AG08395 (cell line): ENCODE measurements around the gene HRH3.

Source experiments
- DNase-seq: peaks from one replicate; pipeline ENCODE4 v3.0.0; 2012; ENCODE audit warnings: mixed read lengths, low spot score

The HRH3 gene

DNA sequence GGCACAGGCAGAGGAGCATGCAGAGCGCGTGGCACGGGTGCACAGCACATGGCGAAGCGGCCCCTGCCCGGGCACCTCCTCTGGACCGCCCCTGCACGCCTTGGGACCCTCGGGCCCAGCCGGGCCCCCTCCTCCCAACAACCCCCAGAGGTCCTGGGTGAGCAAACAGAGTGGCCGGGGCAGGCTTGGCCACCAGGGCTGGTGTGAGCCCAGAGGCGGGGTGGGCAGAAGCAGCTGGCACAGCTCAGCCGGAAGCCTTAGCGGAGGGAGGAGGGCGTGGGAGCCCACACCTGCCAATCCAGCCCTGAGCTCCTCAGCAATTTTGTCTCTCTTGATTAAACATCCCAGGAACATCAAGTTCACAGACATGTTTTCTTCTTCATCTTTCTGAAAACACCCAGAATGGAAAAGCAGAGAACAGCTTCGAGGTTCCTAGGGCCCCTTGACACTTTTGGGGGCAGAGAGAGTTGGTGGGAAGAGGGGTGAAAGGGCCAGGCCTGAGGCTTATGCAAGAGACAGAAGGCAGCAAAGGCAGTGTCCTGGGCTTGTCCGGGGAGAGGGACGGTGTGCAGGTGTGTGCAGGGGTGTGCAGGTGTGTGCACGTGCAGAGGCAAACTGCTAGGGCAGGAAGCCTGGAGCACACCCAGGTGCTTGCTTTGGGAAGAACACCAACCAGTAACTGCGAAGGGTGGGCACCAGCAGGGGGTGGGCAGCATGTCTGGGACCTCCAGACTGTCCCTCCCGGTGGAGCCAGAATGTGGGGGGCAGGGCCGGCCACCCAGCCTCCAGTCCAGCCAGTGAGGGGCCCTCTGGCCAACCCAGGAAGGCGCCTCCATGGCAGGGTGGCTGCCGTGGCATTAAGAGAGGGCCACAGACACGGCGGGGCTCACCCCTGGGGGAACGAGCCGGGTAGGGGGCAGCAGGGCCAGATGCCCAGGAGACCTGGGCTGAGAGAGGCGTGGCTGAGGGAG, 4.8 kb downstream of the HRH3 start:
- no peak for DNase-seq

- no peak for DNase-seq
Observed at GRCh38 chr20:62214067-62214466, 6.0 kb downstream of the HRH3 start.

DNA sequence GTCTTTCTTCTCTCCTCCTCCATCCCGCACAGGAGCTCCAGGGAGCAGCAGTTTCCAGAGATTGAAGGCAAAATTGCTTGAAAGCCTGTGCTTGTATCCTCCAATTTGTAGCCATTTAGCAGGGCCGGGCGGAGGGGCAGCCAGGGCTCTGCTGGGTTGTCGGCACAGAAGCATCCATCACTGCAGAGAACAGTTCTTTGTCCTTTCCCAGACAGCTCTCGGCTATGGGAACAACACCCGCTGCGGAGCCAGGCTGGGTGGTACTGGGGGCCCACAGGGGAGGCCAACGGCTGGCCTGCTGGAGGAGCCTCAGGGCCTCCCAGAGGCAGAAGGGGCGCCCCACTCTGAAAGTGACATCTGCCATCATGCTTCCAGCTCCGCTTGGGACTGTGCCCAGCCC, 7.8 kb downstream of the HRH3 start:
- no peak for DNase-seq

GRCh38 chr20:62211769-62212288, 8.2 kb downstream of the HRH3 start:
- no peak for DNase-seq

- no peak for DNase-seq
Observed at GRCh38 chr20:62211216-62211615, 8.9 kb downstream of the HRH3 start.

- DNase-seq, result no peak
Observed at GRCh38 chr20:62210496-62210855, 9.6 kb downstream of the HRH3 start.

GRCh38 chr20:62209850-62210495, 10.1 kb downstream of the HRH3 start:
- no peak for DNase-seq

DNA sequence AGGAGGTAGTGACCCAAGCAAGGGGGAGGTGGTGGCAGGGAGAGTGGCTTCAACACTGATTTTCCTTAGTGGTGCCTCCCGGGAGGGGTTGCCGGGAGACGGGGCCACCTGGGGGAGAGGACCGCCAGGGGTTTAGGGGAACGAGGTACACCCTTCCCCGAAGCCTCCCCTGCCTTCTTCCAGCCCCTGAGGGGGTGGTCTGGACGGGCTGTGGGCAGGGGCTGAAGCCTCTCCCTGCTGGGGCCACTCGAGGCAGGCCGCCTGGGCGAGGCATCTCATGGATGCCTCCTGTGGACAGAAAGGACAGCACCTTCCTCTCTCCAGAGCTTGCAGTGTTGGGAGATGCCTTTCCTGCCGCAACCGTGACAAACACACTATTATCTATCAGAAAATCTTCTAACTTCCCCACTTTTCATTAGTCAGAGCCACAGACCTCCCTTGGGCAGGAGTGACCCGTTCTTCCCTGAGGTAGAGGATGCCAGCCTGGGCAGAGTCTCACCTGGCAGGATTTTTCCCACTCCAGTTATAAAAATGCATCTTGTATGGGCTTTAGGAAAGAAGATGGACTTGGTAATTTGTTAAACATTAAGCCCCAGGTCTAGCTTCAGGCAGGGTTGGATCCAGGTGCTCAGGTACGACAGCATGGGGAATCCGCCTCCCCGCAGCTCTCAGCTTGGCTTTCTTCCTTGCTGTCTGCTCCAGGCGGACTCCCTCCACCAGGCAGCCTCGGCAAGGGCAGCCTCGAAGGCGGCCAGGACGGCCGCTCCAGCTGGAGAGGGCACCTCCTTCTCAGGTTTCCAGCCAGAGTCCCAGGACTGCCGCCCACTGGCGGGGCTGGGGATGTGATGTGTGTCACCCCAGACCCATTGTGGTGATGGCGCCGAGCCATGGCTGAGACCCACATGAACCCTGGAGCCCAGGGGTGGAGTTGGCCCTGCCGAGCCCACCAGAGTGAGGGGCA, 11.0 kb downstream of the HRH3 start:
- DNase-seq, result no peak

DNA sequence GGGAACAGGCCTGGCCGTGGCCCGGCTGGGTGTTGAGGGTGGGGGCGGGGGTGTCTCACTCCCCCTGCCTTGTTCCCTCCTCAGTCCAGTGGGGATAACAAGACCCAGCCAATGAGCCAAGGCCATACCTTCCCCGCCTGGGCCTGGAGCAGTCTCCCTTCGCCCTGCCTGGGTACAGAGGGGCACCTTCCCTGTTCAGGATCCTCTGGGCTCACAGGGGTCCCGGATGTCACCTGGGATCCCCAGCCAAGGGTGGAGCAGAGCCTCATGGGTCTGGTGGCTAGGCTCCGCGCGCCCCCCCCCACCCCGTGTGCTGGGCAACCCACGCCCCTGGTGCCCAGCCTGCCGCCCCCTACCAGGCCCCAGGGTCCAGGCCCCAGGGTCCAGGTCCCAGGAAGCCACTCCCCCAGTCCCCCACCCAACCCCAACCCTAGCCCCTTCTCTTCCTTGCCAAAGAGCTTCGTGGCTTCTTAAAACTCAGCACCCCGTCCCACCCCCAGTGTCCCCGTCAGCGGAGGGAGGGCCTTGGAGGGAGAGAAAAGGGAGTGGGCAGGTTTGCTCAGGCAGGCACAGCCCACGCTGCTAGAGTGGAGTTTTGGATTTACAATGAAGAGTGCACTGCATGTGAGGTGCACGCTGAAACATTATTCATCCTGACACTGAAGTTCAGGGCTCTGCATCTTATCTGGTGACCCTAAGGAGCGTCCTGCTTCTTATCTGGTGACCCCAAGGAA, 11.8 kb downstream of the HRH3 start:
- DNase-seq, result no peak

DNA sequence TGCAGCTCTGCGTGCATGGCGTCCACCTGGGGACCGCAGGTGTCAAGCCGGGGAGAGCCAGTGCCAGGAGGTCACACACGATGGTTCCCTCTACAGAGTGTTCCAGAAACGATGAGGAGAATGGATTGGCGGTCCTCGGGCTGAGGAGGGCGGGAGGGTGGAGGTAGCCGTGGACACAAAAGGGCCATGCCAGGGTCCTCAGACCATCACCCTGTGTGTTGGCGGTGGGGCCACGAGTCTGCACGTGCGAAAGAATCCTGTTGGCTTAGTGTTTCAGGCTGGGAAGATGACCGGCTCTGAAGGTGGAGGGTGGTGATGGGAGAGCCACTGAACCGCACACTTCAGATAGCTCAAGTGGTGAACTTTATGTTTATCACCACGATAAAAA, 13.7 kb downstream of the HRH3 start:
- DNase-seq, result no peak

GRCh38 chr20:62205618-62206387, 14.3 kb downstream of the HRH3 start:
- DNase-seq, result no peak

DNA sequence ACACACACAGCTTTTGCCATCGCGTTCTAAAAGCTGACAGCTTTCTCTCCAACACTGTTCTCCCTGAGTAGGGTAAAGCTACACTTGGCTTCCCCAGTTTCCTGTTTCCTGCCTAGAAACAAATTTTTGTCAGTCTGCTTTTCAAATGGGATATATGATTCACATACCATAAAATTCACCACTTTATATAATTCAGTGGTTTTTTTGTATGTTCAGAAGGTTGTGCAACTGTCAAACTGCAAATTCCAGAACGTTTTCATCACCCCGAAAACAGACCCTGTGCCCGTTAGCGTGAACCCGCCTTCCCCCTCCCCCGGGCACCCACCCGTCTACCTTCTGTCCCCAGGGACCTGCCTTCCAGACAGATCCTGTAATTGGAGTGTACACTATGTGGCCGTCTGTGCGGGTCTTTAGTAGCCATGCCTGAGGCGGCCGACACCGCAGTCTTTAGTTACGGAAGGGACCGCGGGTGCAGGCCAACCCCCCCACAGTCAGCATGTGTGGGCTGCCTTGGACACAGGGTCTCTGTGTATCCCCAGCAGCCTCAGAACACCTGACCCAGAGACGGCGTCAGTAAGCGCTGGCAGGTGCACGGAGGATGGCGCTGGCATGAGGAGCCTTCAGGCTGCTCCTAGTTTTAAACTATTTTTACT, 16.6 kb downstream of the HRH3 start:
- DNase-seq, result no peak

- no peak for DNase-seq
Observed at GRCh38 chr20:62202676-62203377, 17.3 kb downstream of the HRH3 start.

DNA sequence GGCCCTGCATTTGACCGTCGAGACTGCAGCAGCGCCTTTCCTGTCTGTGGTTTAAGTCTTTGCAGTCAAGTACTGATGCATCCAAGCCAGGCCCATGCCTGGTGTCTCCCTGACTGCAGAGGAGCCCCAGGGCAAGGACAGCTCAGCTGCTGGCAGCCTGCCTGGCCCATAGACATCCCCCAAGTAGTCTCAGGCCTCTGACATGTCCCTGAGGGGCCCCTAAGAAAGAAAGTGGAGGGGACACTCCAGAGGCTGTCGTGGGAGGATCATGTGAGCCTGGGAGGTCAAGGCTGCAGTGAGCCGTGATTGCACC, 18.0 kb downstream of the HRH3 start:
- no peak for DNase-seq

- DNase-seq, result no peak
Observed at GRCh38 chr20:62201173-62202082, 18.6 kb downstream of the HRH3 start.

DNA sequence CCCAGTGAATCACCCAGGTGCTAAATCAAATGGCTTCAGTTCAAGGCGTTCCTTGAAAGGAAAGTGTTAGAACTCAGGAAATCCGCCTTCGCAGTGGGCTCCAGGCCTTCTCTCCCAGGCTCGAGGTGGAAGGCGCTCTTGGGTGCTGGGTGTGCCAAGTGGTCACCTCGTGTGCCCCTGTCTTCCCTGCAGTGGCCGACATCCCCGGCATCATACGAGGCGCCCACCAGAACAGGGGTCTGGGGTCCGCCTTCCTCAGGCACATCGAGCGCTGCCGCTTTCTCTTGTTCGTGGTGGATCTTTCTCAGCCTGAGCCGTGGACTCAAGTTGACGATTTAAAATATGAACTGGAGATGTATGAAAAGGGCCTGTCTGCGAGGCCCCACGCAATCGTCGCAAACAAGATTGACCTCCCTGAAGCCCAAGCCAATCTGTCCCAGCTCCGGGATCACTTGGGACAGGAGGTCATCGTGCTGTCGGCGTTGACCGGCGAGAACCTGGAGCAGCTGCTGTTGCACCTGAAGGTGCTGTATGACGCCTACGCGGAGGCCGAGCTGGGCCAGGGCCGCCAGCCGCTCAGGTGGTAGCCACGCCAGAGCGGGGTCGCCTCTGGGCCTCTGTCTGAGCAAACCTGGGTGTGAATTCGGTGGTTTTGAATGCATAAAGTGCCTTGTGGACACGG, 19.4 kb downstream of the HRH3 start:
- no peak for DNase-seq

GRCh38 chr20:62198931-62199330, 21.1 kb downstream of the HRH3 start:
- no peak for DNase-seq

DNA sequence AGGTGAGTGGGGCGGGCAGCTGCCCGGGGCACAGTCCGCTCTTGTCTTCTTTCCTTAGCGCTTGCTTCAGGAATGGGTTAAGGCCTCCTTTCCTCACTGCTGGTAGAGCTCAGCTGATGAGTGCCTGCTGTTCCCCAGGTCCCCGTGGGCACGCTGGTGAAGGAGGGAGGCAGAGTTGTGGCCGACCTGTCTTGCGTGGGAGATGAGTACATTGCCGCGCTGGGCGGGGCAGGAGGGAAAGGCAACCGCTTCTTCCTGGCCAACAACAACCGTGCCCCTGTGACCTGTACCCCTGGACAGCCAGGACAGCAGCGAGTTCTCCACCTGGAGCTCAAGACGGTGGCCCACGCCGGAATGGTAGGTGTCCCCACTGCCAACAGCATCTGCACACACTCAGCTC, 21.6 kb downstream of the HRH3 start:
- no peak for DNase-seq
